HepG2 (cell line): ENCODE results near the gene RAD50. TPM values are rescaled to one million over a fixed set of nuclear protein-coding genes. Genes with fewer than 3 reads are reported as not detected.

Experiments used
- ATAC-seq: fragments of 200-7000 bp; cut with Tn5 transposase; 3 replicates; pipeline ENCODE4 v1.9.1; 2020; ENCODE audit warnings: mild to moderate bottlenecking, moderate library complexity
- BruUV-seq: library from RNA; stranded (reverse); fragments of 400-500 nt; replicated peaks from 2 replicates; lab custom pipeline; 2021; lab: Mats Ljungman, UMichigan
- CTCF ChIA-PET: fragments of 300-600 bp; formaldehyde crosslinking; extraction: SDS; loops from one replicate; lab custom pipeline; 2021; ENCODE audit warnings: low total read pairs, inconsistent platforms, low intra/inter-chr PET ratio; lab: Yijun Ruan, JAX
- POLR2A ChIA-PET: fragments of 350-600 bp; sonication (Branson Sonifier 250); formaldehyde crosslinking; loops from one replicate; lab custom pipeline; 2020; ENCODE audit warnings: antibody characterized with exemption, inconsistent platforms; lab: Yijun Ruan, JAX
- DNase-seq: peaks from one replicate; pipeline ENCODE4 v3.0.0-alpha.2; 2015; ENCODE audit warnings: low spot score
- FAIRE-seq: peaks from 3 replicates; lab custom pipeline; 2011; peaks lifted over from hg19 to GRCh38; lab: Jason Lieb, UNC
- H2AFZ ChIP-seq: one replicate; pipeline ENCODE4 v1.6.1; 2011; ENCODE audit warnings: low read length, inconsistent platforms
- H3K27ac ChIP-seq: fragments of 300-600 bp; 3 replicates; pipeline ENCODE4 v1.8.0; 2011; ENCODE audit warnings: mixed run types, mild to moderate bottlenecking, mixed read lengths, low read length, inconsistent platforms; ENCODE audit not compliant: insufficient read depth; ENCODE audit errors: extremely low read length
- H3K27me3 ChIP-seq, 2 experiments: fragments of 200-600 bp in 1 of 2; 2 replicates in 1 of 2; 3 replicates in 1 of 2; pipeline versions ENCODE4 v1.6.0 to v1.8.0; 2011; ENCODE audit warnings: low read length in 2 of 2, mild to moderate bottlenecking in 2 of 2, moderate library complexity in 2 of 2, inconsistent platforms in 1 of 2; ENCODE audit not compliant: insufficient read depth in 2 of 2, control insufficient read depth in 1 of 2
- H3K36me3 ChIP-seq, 2 experiments: fragments of 200-600 bp in 1 of 2; replicated peaks in 1 of 2; 2 replicates in 1 of 2; 3 replicates in 1 of 2; pipeline versions ENCODE4 v1.5.1 to v1.8.0; 2011; ENCODE audit warnings: low read length in 2 of 2, inconsistent platforms in 1 of 2; ENCODE audit not compliant: insufficient read depth in 2 of 2, control insufficient read depth in 1 of 2
- H3K4me1 ChIP-seq: 2 replicates; pipeline ENCODE4 v1.5.1; 2012; ENCODE audit warnings: low read length, inconsistent platforms; ENCODE audit not compliant: insufficient read depth
- H3K4me2 ChIP-seq: 2 replicates; pipeline ENCODE4 v1.6.0; 2011; ENCODE audit warnings: low read depth, low read length, inconsistent platforms
- H3K4me3 ChIP-seq, 3 experiments: fragments of 200-600 bp in 1 of 3; sonication (generic), shearing (Covaris generic) in 1 of 3; replicated peaks in 1 of 3; 2 replicates each; pipeline ENCODE4 v1.5.1; 2011 to 2016; ENCODE audit warnings: low read length in 3 of 3, inconsistent platforms in 2 of 3, low read depth in 2 of 3, mild to moderate bottlenecking in 2 of 3, control low read depth in 1 of 3, mixed read lengths in 1 of 3; ENCODE audit not compliant: insufficient read depth in 1 of 3
- H3K79me2 ChIP-seq: one replicate; pipeline ENCODE4 v1.6.1; 2011; ENCODE audit warnings: low read length, inconsistent platforms; ENCODE audit not compliant: insufficient read depth
- H3K9ac ChIP-seq: 2 replicates; pipeline ENCODE4 v1.6.0; 2011; ENCODE audit warnings: mild to moderate bottlenecking, low read depth, low read length, inconsistent platforms; ENCODE audit not compliant: insufficient read depth
- H3K9me3 ChIP-seq: 2 replicates; pipeline ENCODE4 v1.5.1; 2012; ENCODE audit warnings: mild to moderate bottlenecking, low read length
- H4K20me1 ChIP-seq: 2 replicates; pipeline ENCODE4 v1.6.0; 2011; ENCODE audit warnings: inconsistent platforms, mild to moderate bottlenecking, low read length, moderate library complexity; ENCODE audit not compliant: insufficient read depth
- ERF ChIP-seq: IDR thresholded peaks from 2 replicates; pipeline ENCODE4 v1.6.1; 2018; ENCODE audit warnings: missing biosample characterization, missing genetic modification reagents
- GABPB1 ChIP-seq: IDR thresholded peaks from 2 replicates; pipeline ENCODE4 v1.6.1; 2016; ENCODE audit warnings: mild to moderate bottlenecking, missing genetic modification reagents, moderate library complexity, missing compliant biosample characterization
- KDM1A ChIP-seq: IDR thresholded peaks from 2 replicates; pipeline ENCODE4 v1.6.1; 2016; ENCODE audit warnings: missing compliant biosample characterization
- KMT2B ChIP-seq: IDR thresholded peaks from 2 replicates; pipeline ENCODE4 v1.6.1; 2016; ENCODE audit warnings: missing genetic modification reagents, missing compliant biosample characterization
- MYC ChIP-seq: sonication (generic); formaldehyde crosslinking; IDR thresholded peaks from 2 replicates; pipeline ENCODE4 v1.9.0; 2021; ENCODE audit warnings: missing genetic modification reagents, borderline replicate concordance
- NFE2 ChIP-seq: sonication (generic); formaldehyde crosslinking; IDR thresholded peaks from 2 replicates; pipeline ENCODE4 v1.4.0; 2020; ENCODE audit warnings: missing genetic modification reagents
- PBX2 ChIP-seq: IDR thresholded peaks from 2 replicates; pipeline ENCODE4 v1.6.1; 2016; ENCODE audit warnings: control low read depth
- SMARCC2 ChIP-seq: fragments of 450-650 bp; IDR thresholded peaks from 2 replicates; pipeline ENCODE4 v1.6.1; 2017; ENCODE audit warnings: antibody characterized with exemption, mild to moderate bottlenecking
- TAF1 ChIP-seq: sonication (generic); formaldehyde crosslinking; IDR thresholded peaks from 2 replicates; pipeline ENCODE4 v1.4.0; 2020; ENCODE audit warnings: missing genetic modification reagents
- TEAD3 ChIP-seq: optimal IDR thresholded peaks from 2 replicates; pipeline ENCODE3; 2016; ENCODE audit warnings: borderline replicate concordance
- ZBTB1 ChIP-seq: sonication (generic); formaldehyde crosslinking; IDR thresholded peaks from 2 replicates; pipeline ENCODE4 v1.4.0; 2020; ENCODE audit warnings: missing genetic modification reagents, borderline replicate concordance
- ZBTB39 ChIP-seq: sonication (generic); formaldehyde crosslinking; IDR thresholded peaks from 2 replicates; pipeline ENCODE4 v1.5.0; 2020; ENCODE audit warnings: missing genetic modification reagents
- ZNF180 ChIP-seq: sonication (generic); formaldehyde crosslinking; IDR thresholded peaks from 2 replicates; pipeline ENCODE4 v1.4.0; 2020; ENCODE audit warnings: low read depth, missing genetic modification reagents, borderline replicate concordance
- ZNF383 ChIP-seq: sonication (generic); formaldehyde crosslinking; IDR thresholded peaks from 2 replicates; pipeline ENCODE4 v1.4.0; 2020; ENCODE audit warnings: missing genetic modification reagents, mild to moderate bottlenecking, borderline replicate concordance
- ZNF564 ChIP-seq: sonication (generic); formaldehyde crosslinking; IDR thresholded peaks from 2 replicates; pipeline ENCODE4 v1.8.1; 2023; ENCODE audit warnings: mild to moderate bottlenecking, missing genetic modification reagents
- ZNF784 ChIP-seq: sonication (generic); formaldehyde crosslinking; IDR thresholded peaks from 2 replicates; pipeline ENCODE4 v1.5.1; 2020; ENCODE audit warnings: missing genetic modification reagents, mild to moderate bottlenecking, borderline replicate concordance
- ZSCAN9 ChIP-seq: IDR thresholded peaks from 2 replicates; pipeline ENCODE4 v1.6.1; 2016; ENCODE audit warnings: borderline replicate concordance
- WGBS: methylation state at CpG from one replicate; pipeline ENCODE4 v1.1.6; 2017; ENCODE audit warnings: low lambda C conversion rate; 5-methylcytosine and 5-hydroxymethylcytosine counted together
- in situ Hi-C: cut with HindIII; loops from 2 replicates; pipeline ENCODE4 v1.10.0; 2017; ENCODE audit warnings: low pct_unique_long_range_greater_than_20kb; ENCODE audit not compliant: extremely low pct_ligation_motif_present
- intact Hi-C: fragments of 100-400 bp; cut with micrococcal nuclease; formaldehyde crosslinking; loops from one replicate; pipeline ENCODE4 v1.10.0; 2022; ENCODE audit not compliant: unreplicated experiment
- polyA plus RNA-seq, 8 experiments: library from polyadenylated mRNA; depleted of rRNA in 3 of 8; stranded (reverse) in 7 of 8; unstranded in 1 of 8; fragments of >200 nt; fragmentation: Illumina TruSeq in 4 of 8; extraction: Trizol in 4 of 8; gene quantifications; 2 replicates each; pipeline versions ENCODE4 v1.2.1 to v1.2.3, GENCODE V29; 2011 to 2016; ENCODE audit warnings: low read depth in 4 of 8, missing spikeins in 1 of 8, mixed read lengths in 1 of 8; ENCODE audit not compliant: insufficient read depth in 1 of 8
- total RNA-seq, 5 experiments: library from RNA; depleted of rRNA; stranded (reverse); fragments of >200 nt; fragmentation: Illumina TruSeq; extraction: Trizol; gene quantifications; 2 replicates each; pipeline ENCODE4 v1.2.3, GENCODE V29; 2016; ENCODE audit warnings: low read depth in 1 of 5
- TF ChIP-seq, protein P1 (sequence below): sonication (generic); formaldehyde crosslinking; IDR thresholded peaks from 2 replicates; pipeline ENCODE4 v1.8.0; 2022; ENCODE audit warnings: missing genetic modification reagents, mild to moderate bottlenecking, borderline replicate concordance

Gene RAD50
- total and polyA plus RNA-seq, 2 of the 13 experiments (the other 11 are each of a cell fraction or from before 2014, with no cell fraction given) = 19.2 to 23.4 TPM

DNA sequence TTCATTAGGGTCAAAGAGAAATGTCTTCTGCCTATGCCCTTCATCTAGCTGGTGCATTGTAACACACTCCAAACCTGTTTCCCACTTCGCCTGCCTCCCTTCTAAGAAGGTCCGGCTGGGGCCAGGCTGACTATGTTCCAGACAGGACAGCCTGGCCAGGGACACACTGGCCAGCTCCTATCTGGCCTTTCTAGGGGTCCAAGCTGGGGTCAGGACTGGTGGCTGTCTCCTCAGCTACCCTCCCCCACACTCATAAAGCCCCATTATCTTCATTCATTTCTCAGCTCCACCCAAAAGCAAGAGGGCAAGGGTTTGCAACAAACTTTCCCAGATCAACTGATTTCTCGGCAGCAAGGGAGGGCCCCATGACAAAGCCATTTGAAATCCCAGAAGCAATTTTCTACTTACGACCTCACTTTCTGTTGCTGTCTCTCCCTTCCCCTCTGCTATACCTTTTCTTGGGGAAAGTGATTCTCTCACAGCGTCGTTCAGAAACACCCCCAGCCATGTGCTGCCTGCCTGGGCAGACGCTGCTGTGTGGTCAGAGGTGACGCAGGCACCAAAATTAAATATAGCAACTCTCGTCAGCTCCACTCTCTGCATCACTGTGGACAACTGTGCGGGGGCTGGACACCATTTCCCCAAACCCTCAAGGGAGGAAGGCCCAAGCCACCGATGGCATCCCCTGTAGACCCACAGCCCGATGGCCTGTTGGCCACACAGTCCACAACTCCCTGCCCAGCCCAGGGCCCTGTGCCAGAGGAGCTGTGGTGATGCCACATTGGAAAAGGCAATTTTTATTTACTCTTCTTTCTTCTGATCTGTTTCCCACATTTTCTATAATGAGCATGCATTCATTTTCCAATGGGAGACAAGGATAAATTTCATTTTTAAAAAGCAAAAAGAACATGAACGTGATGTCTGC lies 107.3 kb downstream of the RAD50 start:
- H3K4me2 ChIP-seq = peak overlapping the region; percentile 89
- CTCF ChIA-PET = no interaction called here
- no peaks in the 10 kb centered on the region for H3K9me3 ChIP-seq
- DNase-seq (no peak), FAIRE-seq (no peak), ATAC-seq (no peak)
- H3K27ac ChIP-seq = no peak overlapping the region
- H3K79me2 ChIP-seq = no peaks in the 10 kb centered on the region
- peak overlapping the region in 1 of 3 experiments; percentile 54; a peak in 2 of 6 replicates for H3K4me3 ChIP-seq
- TF ChIP-seq NFE2 (CRISPR knock-in tag) (no peak), MYC (no peak), ZNF383 (no peak), TEAD3 (CRISPR knock-in tag) (no peak), ERF (CRISPR knock-in tag) (no peak), TAF1 (no peak), ZBTB1 (CRISPR knock-in tag) (no peak), ZNF784 (no peak), GABPB1 (CRISPR knock-in tag) (no peak), SMARCC2 (no peak), ZNF180 (CRISPR knock-in tag) (no peak), ZBTB39 (no peak), PBX2 (CRISPR knock-in tag) (no peak), KMT2B (CRISPR knock-in tag) (no peak), ZSCAN9 (CRISPR knock-in tag) (no peak), KDM1A (CRISPR knock-in tag) (no peak), ZNF564 (CRISPR knock-in tag) (no peak)
- TF ChIP-seq, protein P1, sequence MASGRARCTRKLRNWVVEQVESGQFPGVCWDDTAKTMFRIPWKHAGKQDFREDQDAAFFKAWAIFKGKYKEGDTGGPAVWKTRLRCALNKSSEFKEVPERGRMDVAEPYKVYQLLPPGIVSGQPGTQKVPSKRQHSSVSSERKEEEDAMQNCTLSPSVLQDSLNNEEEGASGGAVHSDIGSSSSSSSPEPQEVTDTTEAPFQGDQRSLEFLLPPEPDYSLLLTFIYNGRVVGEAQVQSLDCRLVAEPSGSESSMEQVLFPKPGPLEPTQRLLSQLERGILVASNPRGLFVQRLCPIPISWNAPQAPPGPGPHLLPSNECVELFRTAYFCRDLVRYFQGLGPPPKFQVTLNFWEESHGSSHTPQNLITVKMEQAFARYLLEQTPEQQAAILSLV = no peak
- no TSS peak for BruUV-seq
- no peaks in the 10 kb centered on the region for H3K36me3 ChIP-seq
- H4K20me1 ChIP-seq = no peaks in the 10 kb centered on the region
- in situ Hi-C loops (loop anchor here (25.0 kb wide), 1 partner anchor 277 kb away; no protein-coding TSS in a partner anchor), intact Hi-C loops (no loop called here)
- WGBS = 73% methylated on average over 13 of the region's 13 CpGs
- peak overlapping the region; percentile 32; the same call in 1 of the 2 replicates for H3K9ac ChIP-seq
- H3K27me3 ChIP-seq = peaks cover 3 to 23% of the 10 kb centered on the region in 2 experiments; a peak in 4 of 5 replicates
- peaks cover 83% of the 10 kb centered on the region for H3K4me1 ChIP-seq
- POLR2A ChIA-PET = no interaction called here
- no peak overlapping the region for H2AFZ ChIP-seq
